Umbilical cord (tissue), 2 donors: Measurements from ENCODE around the gene BEND3. TPM values are rescaled to one million over a fixed set of nuclear protein-coding genes. Genes with fewer than 3 reads are reported as not detected.
"Not testable (repeated sequence)": the region's sequence is repeated elsewhere in the genome, so short reads cannot be mapped to it uniquely, and the experiment has no call there.

Experiments used
- DNase-seq: peaks from one replicate; pipeline ENCODE4 v3.0.0-alpha.2; 2015; ENCODE audit warnings: low spot score
- total RNA-seq: library from RNA; depleted of rRNA; stranded (reverse); fragments of >200 nt; gene quantifications from one replicate; pipeline ENCODE4 v1.2.3, GENCODE V29; 2014; ENCODE audit warnings: low replicate concordance; ENCODE audit not compliant: insufficient read depth

The BEND3 gene
- total RNA-seq = 2.2 TPM

DNA sequence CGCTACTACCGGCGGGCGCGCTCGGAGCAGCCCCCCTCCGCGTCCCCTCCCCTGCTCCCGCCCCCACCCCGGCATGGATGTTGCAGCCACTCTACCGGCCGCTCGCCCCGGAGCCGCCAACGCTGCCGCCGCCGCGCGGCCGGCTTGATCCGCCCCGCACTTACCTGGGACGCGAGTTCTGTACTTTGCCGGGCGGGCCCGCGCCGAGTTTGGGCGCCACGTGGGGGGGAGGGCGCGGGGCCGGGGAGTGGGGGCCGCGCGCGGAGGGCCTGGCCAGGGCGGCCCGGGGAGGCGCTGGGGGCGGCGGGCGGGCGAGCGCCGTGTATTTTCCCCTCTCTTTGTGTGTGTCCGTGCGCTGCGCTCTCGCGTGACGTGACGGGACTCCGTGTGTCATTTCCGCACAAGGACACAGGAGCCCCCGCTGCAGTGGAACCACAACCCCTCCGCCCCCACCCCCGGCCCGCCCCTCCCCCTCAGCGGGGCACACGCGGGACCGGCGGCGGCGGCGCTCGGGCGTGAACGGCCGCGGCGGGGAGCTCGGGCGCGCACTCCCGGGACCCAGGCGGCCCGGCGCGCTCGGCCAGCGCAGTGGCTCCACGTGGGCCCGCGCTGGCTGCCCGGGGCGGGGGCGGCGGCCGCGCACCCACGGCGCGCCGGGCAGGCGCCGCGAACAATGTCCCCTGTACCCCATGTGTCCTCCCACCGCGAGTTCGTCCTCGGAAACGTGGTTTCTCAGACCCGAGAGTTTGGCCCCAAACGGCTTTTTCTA lies at the start of gene BEND3:
Gene BEND3, minus strand, starts transcription at position 590 of the 769 bp plus-strand sequence. CDS start 16,230 bp downstream, outside the sequence.
- peak; percentile 18 for DNase-seq

DNA sequence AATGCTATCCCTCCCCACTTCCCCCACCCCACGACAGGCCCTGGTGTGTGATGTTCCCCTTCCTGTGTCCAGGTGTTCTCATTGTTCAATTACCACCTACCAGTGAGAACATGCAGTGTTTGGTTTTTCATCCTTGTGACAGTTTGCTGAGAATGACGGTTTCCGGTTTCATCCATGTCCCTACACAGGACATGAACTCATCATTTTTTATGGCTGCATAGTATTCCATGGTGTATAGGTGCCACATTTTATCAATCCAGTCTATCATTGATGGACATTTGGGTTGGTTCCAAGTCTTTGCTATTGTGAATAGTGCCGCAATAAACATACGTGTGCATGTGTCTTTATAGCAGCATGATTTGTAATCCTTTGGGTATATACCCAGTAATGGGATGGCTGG lies 49.0 kb upstream of the BEND3 start:
- DNase-seq = not testable (repeated sequence)

DNA sequence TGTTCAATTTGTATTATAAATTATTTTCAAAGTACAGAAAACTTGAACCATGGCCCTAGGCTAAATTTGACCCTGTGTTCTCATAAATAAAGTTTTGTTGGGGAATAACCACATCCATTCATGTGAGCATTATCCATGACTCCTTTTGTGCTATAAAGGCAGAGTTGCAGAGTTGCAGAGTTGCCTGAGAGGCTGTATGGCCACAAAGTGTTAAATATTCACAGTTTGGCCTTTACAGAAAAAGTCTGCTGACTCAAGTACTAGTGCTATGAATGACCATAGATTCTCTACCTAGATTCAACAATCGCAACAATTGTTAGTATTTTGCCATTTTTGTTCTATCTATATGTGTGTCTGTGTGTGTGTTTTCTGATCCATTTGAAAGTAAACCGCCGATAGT lies 46.2 kb upstream of the BEND3 start:
- DNase-seq = no peak

GRCh38 chr6:107156617-107157016 lies 41.3 kb upstream of the BEND3 start:
- DNase-seq = no peak

DNA sequence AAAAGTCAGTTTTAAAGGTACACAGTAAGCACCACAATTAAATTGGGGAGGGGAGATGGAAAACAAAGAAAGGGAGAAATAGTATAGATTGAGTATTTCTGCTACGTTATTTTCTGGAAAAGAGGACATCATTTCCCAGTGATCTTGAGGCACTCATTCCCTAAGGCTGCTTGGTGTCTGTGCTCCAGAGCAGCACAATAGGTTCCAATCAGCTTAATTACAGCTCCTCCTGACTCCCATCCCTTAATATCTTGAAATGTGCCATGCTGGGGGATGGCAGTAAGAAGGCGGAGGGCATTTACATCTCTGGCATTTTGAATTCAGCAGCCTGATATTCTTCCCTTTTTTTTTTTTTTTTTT lies 39.5 kb upstream of the BEND3 start:
- no peak for DNase-seq

DNA sequence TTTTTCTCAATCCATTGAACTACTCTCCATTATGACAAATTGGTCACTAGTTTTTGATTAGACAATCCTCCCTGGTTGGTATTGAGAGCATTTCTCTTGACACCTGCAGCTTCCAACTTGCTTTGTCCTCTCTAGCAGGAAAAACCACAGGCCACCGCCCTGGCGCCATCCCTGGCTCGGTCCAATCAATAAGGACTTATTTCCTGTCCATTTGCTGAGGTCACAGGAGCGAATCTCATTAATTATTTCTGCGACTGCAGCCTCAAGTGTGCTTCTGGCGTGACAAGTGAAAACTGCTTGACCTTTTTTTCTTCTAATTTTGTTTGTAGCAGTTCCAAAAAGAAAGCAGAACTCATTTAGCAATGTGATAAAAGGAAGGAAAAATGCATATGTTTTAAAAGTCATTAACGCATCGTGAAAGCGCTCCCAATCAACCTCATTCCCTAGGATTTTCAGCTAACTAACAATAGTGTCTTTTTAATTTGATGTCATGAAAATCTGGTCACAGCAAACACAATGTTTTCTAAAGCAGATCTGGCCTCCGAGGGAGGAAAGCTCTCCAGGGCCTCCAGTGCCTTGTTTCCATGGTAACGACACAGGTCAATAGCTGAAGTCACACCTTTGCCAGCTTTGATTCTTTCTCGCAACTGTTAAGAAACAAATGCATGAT lies 39.0 kb upstream of the BEND3 start:
- DNase-seq = no peak

DNA sequence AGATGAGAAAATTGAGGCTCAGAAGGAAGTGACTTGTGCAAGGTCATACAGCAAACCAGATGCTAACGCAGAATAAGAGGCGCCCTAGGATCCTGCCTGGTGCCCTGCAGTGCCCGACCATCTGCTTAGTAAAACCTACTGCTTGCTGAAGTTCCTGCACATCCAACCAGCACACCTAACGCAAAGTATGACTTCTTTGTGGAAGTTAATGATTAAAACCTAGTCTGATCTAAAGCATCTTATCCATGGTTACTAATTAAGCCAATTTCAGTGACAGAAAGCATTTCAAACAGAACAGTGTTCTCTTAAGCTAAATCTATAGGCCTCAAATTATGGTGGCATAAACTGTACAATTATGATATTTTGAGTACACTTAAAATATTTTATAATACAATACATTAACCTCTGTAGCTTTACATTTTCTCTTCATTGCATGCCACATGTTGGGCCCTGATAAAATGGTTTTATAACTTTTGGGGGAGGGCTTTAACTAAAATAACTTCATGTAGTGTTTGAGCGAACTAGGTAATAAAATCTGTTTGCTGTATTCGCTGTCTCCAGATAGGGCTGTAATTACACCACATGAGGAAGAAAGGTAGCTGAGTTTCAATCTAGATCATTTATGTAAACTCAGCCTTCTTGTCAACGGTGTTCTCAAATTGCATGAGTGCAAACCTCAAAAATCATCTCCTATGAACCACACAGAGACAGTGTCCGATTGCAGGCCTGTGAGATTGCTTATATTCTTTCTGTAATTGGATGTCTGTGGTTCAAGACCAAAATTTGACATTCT lies 37.5 kb upstream of the BEND3 start:
- DNase-seq = no peak

DNA sequence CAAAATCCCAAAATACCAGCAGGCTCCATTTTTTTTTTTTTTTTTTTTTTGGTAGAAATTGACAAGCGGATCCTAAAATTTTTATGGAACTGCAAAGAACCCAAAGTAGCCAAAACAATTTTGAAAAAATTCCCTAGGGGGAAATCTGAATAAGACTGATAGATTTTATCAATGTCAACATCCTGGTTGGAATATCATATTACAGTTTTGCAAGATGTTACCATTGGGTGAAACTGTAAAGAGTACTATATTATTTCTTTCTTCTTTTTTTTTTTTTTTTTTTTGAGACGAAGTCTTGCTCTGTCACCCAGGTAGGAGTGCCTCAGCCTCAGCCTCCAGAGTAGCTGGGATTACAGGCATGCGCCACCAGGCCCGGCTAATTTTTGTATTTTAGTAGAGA lies 29.4 kb upstream of the BEND3 start:
- DNase-seq = no peak

GRCh38 chr6:107144014-107144413 lies 28.7 kb upstream of the BEND3 start:
- DNase-seq = no peak

DNA sequence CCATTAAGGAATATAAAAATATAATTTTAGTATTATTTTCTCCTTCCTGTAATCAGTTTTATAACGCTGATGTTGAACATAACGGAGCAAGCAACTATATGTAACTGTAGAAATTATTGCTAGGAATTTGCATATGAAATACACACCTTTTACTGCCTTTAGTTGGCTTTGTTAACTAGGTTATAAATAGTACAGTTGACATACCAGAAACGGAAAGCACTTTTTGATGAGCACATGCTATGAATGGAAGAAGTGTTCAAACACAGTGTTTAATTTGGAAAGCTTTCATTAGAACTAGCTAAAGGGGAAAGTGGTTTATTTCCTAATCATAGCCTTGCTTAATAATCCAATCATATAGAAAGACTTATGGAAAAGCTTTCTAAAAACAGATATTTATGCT lies 25.3 kb upstream of the BEND3 start:
- DNase-seq = no peak

- not testable (repeated sequence) for DNase-seq
Measured at GRCh38 chr6:107136324-107136723, 21.0 kb upstream of the BEND3 start.

- not testable (repeated sequence) for DNase-seq
Measured at GRCh38 chr6:107135048-107135680, 19.8 kb upstream of the BEND3 start.

GRCh38 chr6:107132330-107132954 lies 17.1 kb upstream of the BEND3 start:
- DNase-seq = peak; percentile 29

GRCh38 chr6:107129370-107129925 lies 14.1 kb upstream of the BEND3 start:
- peak; percentile 10 for DNase-seq

DNA sequence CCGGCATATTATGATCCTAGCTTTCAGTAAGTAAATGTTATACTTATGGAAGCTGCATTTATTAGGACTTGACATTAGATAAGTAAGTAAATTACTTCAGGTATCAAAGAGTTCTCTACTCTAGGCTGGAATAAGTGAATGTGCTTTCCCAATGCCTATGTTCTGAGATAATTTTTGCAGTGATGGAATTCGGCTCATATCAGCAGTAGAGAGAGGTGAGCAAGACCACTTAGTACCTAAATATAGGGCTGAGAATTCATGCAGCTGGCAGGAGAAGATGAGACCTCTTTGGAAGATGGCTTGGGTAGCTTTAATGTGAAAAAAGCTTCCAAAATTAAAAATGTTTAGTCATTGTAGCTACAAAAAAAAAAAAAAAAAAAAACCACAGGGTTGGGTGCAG lies 13.3 kb upstream of the BEND3 start:
- no peak for DNase-seq

GRCh38 chr6:107128175-107128574 lies 12.9 kb upstream of the BEND3 start:
- no peak for DNase-seq

DNA sequence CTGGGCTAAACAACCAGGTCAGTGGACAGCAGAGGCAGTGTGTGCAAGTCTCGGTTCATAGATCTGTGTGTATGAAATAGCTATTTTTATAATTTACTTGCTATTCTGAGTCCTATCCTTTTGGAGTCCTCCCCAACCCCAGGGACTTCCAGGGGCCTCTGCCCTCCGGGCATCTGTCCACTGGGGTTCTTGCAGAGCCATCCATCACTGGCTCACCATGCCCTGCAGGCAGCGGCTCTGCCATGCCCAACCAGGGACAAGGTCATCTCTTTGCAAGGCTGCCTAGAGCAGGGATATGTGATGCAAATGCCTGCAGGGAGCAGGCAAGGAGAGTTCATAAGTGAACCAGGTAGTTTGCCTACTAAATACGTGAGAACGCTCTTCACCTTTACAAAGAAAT lies 10.5 kb upstream of the BEND3 start:
- no peak for DNase-seq

- no peak for DNase-seq
Measured at GRCh38 chr6:107124934-107125348, 9.6 kb upstream of the BEND3 start.

GRCh38 chr6:107123501-107123900 lies 8.2 kb upstream of the BEND3 start:
- DNase-seq = no peak

- DNase-seq = no peak
Measured at GRCh38 chr6:107122748-107123147, 7.4 kb upstream of the BEND3 start.

DNA sequence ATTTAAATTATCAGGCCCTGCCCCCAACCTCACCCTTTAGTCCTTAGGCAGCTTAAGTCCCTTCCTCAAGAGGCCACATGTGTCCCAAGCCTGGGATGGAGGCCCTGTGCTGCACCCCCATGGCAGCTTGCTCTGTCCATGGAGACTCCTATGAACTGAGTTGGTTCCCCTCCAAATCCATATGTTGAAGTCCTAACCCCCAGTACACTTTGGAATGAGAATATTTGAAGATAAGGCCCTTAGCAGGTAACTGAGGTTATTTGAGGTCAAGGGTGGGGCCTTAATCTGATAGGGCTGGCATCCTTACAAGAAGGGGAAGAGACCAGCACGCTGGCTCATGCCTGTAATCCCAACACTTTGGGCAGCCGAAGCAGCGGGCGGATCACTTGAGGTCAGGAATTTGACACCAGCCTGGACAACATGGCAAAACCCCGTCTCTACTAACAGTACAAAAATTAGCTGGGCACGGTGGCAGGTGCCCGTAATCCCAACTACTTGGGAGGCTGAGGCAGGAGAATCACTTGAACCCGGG lies 6.7 kb upstream of the BEND3 start:
- DNase-seq = no peak
